ENCODE data around the gene PTPN4. TPM values are rescaled to one million over a fixed set of nuclear protein-coding genes. Genes with fewer than 3 reads are reported as not detected.

Gene PTPN4
- total and polyA plus RNA-seq, 2 of the 8 experiments (the other 6 are each of a cell fraction or from before 2014, with no cell fraction given) = 28.5 to 105 TPM

DNA sequence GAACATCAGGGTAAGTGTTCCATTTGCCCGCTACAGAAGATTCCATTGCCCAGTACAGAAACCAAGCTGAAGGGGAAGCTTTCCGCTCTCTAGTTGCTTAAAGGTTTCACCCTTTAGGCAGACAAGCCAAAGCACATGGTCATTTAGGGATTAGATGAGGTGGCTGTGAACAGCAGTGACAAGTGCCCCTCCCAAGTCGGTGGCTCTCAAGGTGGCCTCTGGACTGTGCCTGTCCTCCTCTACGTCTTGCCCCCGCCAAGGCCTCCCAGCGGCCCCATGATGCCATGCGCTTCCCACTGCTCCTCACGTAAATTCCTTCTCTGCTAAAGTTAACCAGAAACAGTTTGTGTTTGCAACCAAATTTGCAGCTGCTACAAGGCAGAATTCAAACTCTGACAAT is 24.2 kb upstream of the PTPN4 start:
- WGBS, 2 experiments (ENCODE audit: extremely low coverage in 1 of 2, insufficient coverage in 1 of 2, insufficient read length in 1 of 2, insufficient replicate concordance in 2 of 2, low coverage in 1 of 2, low lambda C conversion rate in 2 of 2, missing lambda C conversion rate in 1 of 2) = 91% methylated on average over 8 of the region's 8 CpGs; no CpG with 5 or more reads in 1 of the 2 experiments
- Histone ChIP-seq H4K91ac (replicated peaks; ENCODE audit: insufficient read length, low read length) (no peak overlapping the region), H3K56ac (replicated peaks; ENCODE audit: insufficient read length, low read depth, low read length) (no peak overlapping the region), H3K18ac (ENCODE audit: extremely low read depth, low read length) (no peak overlapping the region), H3K4me3 (ENCODE audit: extremely low read depth in 1 of 4, insufficient read depth in 2 of 4, low read depth in 3 of 4, low read length in 4 of 4) (no peak overlapping the region), H3K79me2 (ENCODE audit: control insufficient read depth in 1 of 2, insufficient read depth in 2 of 2, low read length in 2 of 2) (no peaks in the 10 kb centered on the region), H2AFZ (ENCODE audit: low read length) (no peak overlapping the region), H2BK20ac (ENCODE audit: low read length) (no peak overlapping the region), H4K8ac (ENCODE audit: extremely low read depth, insufficient read depth, low read length) (no peak overlapping the region), H3K27ac (ENCODE audit: low read depth, low read length) (no peak overlapping the region), H3K4me2 (ENCODE audit: insufficient read depth in 1 of 2, low read depth in 2 of 2, low read length in 2 of 2) (no peak overlapping the region), H2AK5ac (ENCODE audit: low read depth, low read length) (no peak overlapping the region), H3K4me1 (replicated peaks in 1 of 4; ENCODE audit: control insufficient read depth in 3 of 4, insufficient read depth in 4 of 4, low read length in 3 of 4) (peaks cover 0 to 5% (median under 1%) of the 10 kb centered on the region in 4 experiments; a peak in 6 of 7 replicates), H4K20me1 (replicated peaks in 1 of 2; ENCODE audit: control insufficient read depth in 1 of 2, insufficient read depth in 2 of 2, low read length in 2 of 2) (no peaks in the 10 kb centered on the region), H3K27me3 (replicated peaks in 1 of 4; ENCODE audit: control insufficient read depth in 3 of 4, extremely low read depth in 1 of 4, insufficient read depth in 3 of 4, low read length in 3 of 4) (no peaks in the 10 kb centered on the region; a peak in 1 of 7 replicates), H2BK15ac (ENCODE audit: low read length) (no peak overlapping the region), H3K9me3 (ENCODE audit: insufficient read depth in 2 of 2, low read depth in 1 of 2, low read length in 1 of 2) (no peaks in the 10 kb centered on the region), H2BK120ac (replicated peaks; ENCODE audit: low read depth, low read length) (no peak overlapping the region), H3K36me3 (ENCODE audit: control insufficient read depth in 2 of 4, insufficient read depth in 4 of 4, low read length in 3 of 4) (no peaks in the 10 kb centered on the region), H3K23ac (ENCODE audit: insufficient read length) (no peak overlapping the region), H3K14ac (ENCODE audit: insufficient read length) (no peak overlapping the region), H4K5ac (ENCODE audit: insufficient read length, low read depth, low read length) (no peak overlapping the region), H3K4ac (replicated peaks; ENCODE audit: insufficient read length, low read depth, low read length) (no peak overlapping the region), H2BK5ac (ENCODE audit: low read depth, low read length) (no peak overlapping the region), H3K9ac (replicated peaks in 1 of 4; ENCODE audit: extremely low read depth in 1 of 4, low read depth in 3 of 4, low read length in 3 of 4) (no peak overlapping the region), H3K79me1 (ENCODE audit: low read depth, low read length) (no peaks in the 10 kb centered on the region), H2BK12ac (ENCODE audit: low read depth, low read length) (no peak overlapping the region), H3K23me2 (ENCODE audit: low read depth, low read length) (0 out of 2 replicates have a peak, but pooled peaks cover 1% of the 10 kb centered on the region)
- ChIA-PET POLR2A (ENCODE audit: partially characterized antibody) (no interaction called here), CTCF (ENCODE audit: partially characterized antibody) (interaction anchor here (1.2 to 2.2 kb wide), 3 partner anchors 18 to 259 kb away, joined by 6 to 11 read pairs (median 6); no protein-coding TSS in a partner anchor)
- FAIRE-seq = no peak
- DNase-seq (ENCODE audit: low read depth in 1 of 2, low spot score in 2 of 2) = no peak
- TF ChIP-seq POLR2A (IDR thresholded peaks at IDR 0.05; ENCODE audit: control extremely low read depth in 1 of 2, low read depth in 2 of 2, low read length in 2 of 2) = no peak
- TF ChIP-seq GTF2F1 (IDR thresholded peaks at IDR 0.05; ENCODE audit: borderline replicate concordance, low read depth, low read length) = no peak
- no peak for TF ChIP-seq BRCA1 (IDR thresholded peaks at IDR 0.05; ENCODE audit: low read depth, low read length)
- TF ChIP-seq CREB1 (IDR thresholded peaks at IDR 0.05) = no peak
- TF ChIP-seq TAF7 (optimal IDR thresholded peaks at IDR 0.05; ENCODE audit: borderline replicate concordance, low read depth, low read length) = no peak
- no peak for TF ChIP-seq ZNF274 (IDR thresholded peaks at IDR 0.05; ENCODE audit: borderline replicate concordance, extremely low read depth, low read length)
- TF ChIP-seq SP4 (IDR thresholded peaks at IDR 0.05; ENCODE audit: low read length) = no peak
- no peak for TF ChIP-seq TAF1 (IDR thresholded peaks at IDR 0.05; ENCODE audit: low read depth, low read length)
- no peak for TF ChIP-seq GABPA (IDR thresholded peaks at IDR 0.05; ENCODE audit: borderline replicate concordance, insufficient read depth, low read length)
- TF ChIP-seq CBX5 (IDR thresholded peaks at IDR 0.05; ENCODE audit: low read depth, low read length) = no peak
- no peak for TF ChIP-seq SIX5 (IDR thresholded peaks at IDR 0.05; ENCODE audit: low read depth, low read length)

Measured in H1 (cell line).